OCI-LY7 (cell line): ENCODE data around the gene CLEC16A. TPM values are rescaled to one million over a fixed set of nuclear protein-coding genes. Genes with fewer than 3 reads are reported as not detected.

Source experiments
- BruUV-seq: library from RNA; stranded (reverse); fragments of 400-500 nt; replicated peaks from 2 replicates; lab custom pipeline; 2021; lab: Mats Ljungman, UMichigan
- CTCF ChIA-PET: fragments of 300-600 bp; sonication (Branson Sonifier 250); formaldehyde crosslinking; loops from one replicate; lab custom pipeline; 2022; ENCODE audit warnings: antibody characterized with exemption; ENCODE audit not compliant: unreplicated experiment; lab: Charles Lee
- POLR2A ChIA-PET: fragments of 300-600 bp; sonication (Branson Sonifier 250); formaldehyde crosslinking; loops from one replicate; lab custom pipeline; 2022; ENCODE audit warnings: antibody characterized with exemption; lab: Charles Lee
- DNase-seq: peaks from one replicate; pipeline ENCODE4 v3.0.0-alpha.2; 2015; ENCODE audit warnings: low spot score
- H2AFZ ChIP-seq: fragments of 200-600 bp; sonication (generic), shearing (Covaris generic); 2 replicates; pipeline ENCODE4 v1.6.1; 2014; ENCODE audit warnings: mild to moderate bottlenecking, antibody characterized with exemption, low read length, moderate library complexity
- H3K27ac ChIP-seq: fragments of 200-600 bp; sonication (generic); 2 replicates; pipeline ENCODE4 v1.5.1; 2014; ENCODE audit warnings: mixed run types, low read depth, mild to moderate bottlenecking, moderate library complexity, low read length, inconsistent platforms; ENCODE audit not compliant: poor library complexity, severe bottlenecking
- H3K36me3 ChIP-seq: fragments of 200-600 bp; sonication (generic); 2 replicates; pipeline ENCODE4 v1.6.1; 2014; ENCODE audit warnings: mild to moderate bottlenecking, antibody characterized with exemption, low read length, moderate library complexity, mixed read lengths; ENCODE audit not compliant: insufficient read depth
- H3K4me1 ChIP-seq: fragments of 200-600 bp; sonication (generic); 2 replicates; pipeline ENCODE4 v1.5.1; 2014; ENCODE audit warnings: mild to moderate bottlenecking, low read length; ENCODE audit not compliant: insufficient read depth, poor library complexity, severe bottlenecking
- H3K4me2 ChIP-seq: fragments of 200-600 bp; sonication (generic); 2 replicates; pipeline ENCODE4 v1.6.1; 2014; ENCODE audit warnings: mild to moderate bottlenecking, low read length
- H3K4me3 ChIP-seq: fragments of 200-600 bp; sonication (generic); 2 replicates; pipeline ENCODE4 v1.5.1; 2014; ENCODE audit warnings: mild to moderate bottlenecking, low read depth, low read length; ENCODE audit not compliant: poor library complexity, severe bottlenecking
- H3K79me2 ChIP-seq: fragments of 200-600 bp; sonication (generic); 2 replicates; pipeline ENCODE4 v1.6.1; 2016; ENCODE audit warnings: low read depth, mild to moderate bottlenecking, low read length, moderate library complexity, mixed read lengths; ENCODE audit not compliant: insufficient read depth
- H3K9me2 ChIP-seq: fragments of 200-600 bp; sonication (generic); 2 replicates; pipeline ENCODE4 v1.6.1; 2016; ENCODE audit warnings: mild to moderate bottlenecking, low read length, mixed read lengths; ENCODE audit not compliant: insufficient read depth
- H3K9me3 ChIP-seq: fragments of 200-600 bp; sonication (generic); 2 replicates; pipeline ENCODE4 v1.6.1; 2014; ENCODE audit warnings: mild to moderate bottlenecking, mixed run types, low read length, mixed read lengths
- H4K20me1 ChIP-seq: fragments of 200-600 bp; sonication (generic); 2 replicates; pipeline ENCODE4 v1.6.1; 2014; ENCODE audit warnings: mild to moderate bottlenecking, antibody characterized with exemption, low read length, moderate library complexity, mixed read lengths; ENCODE audit not compliant: insufficient read depth
- CTCF ChIP-seq: fragments of 200-600 bp; sonication (generic); conservative IDR thresholded peaks from 2 replicates; pipeline ENCODE4 v1.5.1; 2014; ENCODE audit warnings: mild to moderate bottlenecking, antibody characterized with exemption, low read length, moderate library complexity, mixed read lengths
- EZH2phosphoT487 ChIP-seq: fragments of 200-600 bp; sonication (generic); IDR thresholded peaks from 2 replicates; pipeline ENCODE4 v1.6.1; 2018; ENCODE audit warnings: low read depth, borderline replicate concordance, mild to moderate bottlenecking, mixed run types, antibody characterized with exemption, low read length, moderate library complexity, mixed read lengths
- intact Hi-C: fragments of 100-400 bp; cut with micrococcal nuclease; formaldehyde crosslinking; loops from one replicate; pipeline ENCODE4 v1.10.0; 2022; ENCODE audit not compliant: unreplicated experiment
- total RNA-seq, 2 experiments: library from RNA; depleted of rRNA in 1 of 2; stranded (reverse); fragments of >200 nt in 1 of 2; shearing (Covaris generic) in 1 of 2; gene quantifications; 2 replicates each; pipeline ENCODE4 v1.2.3, GENCODE V29; 2014 to 2022

The CLEC16A gene
- total RNA-seq, 2 experiments from 2014 or later: 26.2 to 50.9 TPM

- H3K4me3 ChIP-seq: no peak overlapping the region
- H3K9me2 ChIP-seq: no peaks in the 10 kb centered on the region
- H3K36me3 ChIP-seq: peaks cover 77% of the 10 kb centered on the region; the same call in 1 of the 2 replicates
- no peak overlapping the region for H3K4me2 ChIP-seq
- ChIA-PET POLR2A (no interaction called here), CTCF (no interaction called here)
- 0 out of 2 replicates have a peak, but pooled peaks cover 3% of the 10 kb centered on the region for H4K20me1 ChIP-seq
- no peaks in the 10 kb centered on the region for H3K9me3 ChIP-seq
- no peaks in the 10 kb centered on the region for H3K4me1 ChIP-seq
- H3K27ac ChIP-seq: no peak overlapping the region
- intact Hi-C loops: no loop called here
- no peak overlapping the region for H2AFZ ChIP-seq
- no TSS peak for BruUV-seq
- DNase-seq: no peak
- TF ChIP-seq CTCF (no peak), EZH2phosphoT487 (no peak)
- no peaks in the 10 kb centered on the region for H3K79me2 ChIP-seq
Observed at GRCh38 chr16:10990378-10990777, 46.0 kb downstream of the CLEC16A start.

GRCh38 chr16:10992112-10992511 lies 47.7 kb downstream of the CLEC16A start:
- TF ChIP-seq EZH2phosphoT487 (no peak), CTCF (no peak)
- POLR2A ChIA-PET: no interaction called here
- BruUV-seq: no TSS peak

GRCh38 chr16:10992797-10993196 lies 48.4 kb downstream of the CLEC16A start:
- DNase-seq: no peak
- Histone ChIP-seq H4K20me1 (0 out of 2 replicates have a peak, but pooled peaks cover 3% of the 10 kb centered on the region), H3K4me1 (no peaks in the 10 kb centered on the region), H2AFZ (no peak overlapping the region), H3K36me3 (peaks cover 88% of the 10 kb centered on the region), H3K27ac (no peak overlapping the region), H3K9me3 (no peaks in the 10 kb centered on the region), H3K4me3 (no peak overlapping the region), H3K9me2 (no peaks in the 10 kb centered on the region), H3K79me2 (no peaks in the 10 kb centered on the region), H3K4me2 (no peak overlapping the region)
- no TSS peak for BruUV-seq
- TF ChIP-seq EZH2phosphoT487 (no peak), CTCF (no peak)
- CTCF ChIA-PET: interaction anchor here (0.6 kb wide), 1 partner anchor 262 kb away, joined by 3 read pairs; no protein-coding TSS in a partner anchor
- intact Hi-C loops: no loop called here
- POLR2A ChIA-PET: no interaction called here

More at GRCh38 chr16:10992112-10992511, 47.7 kb downstream of the CLEC16A start:
- DNase-seq: no peak
- no peaks in the 10 kb centered on the region for H3K9me3 ChIP-seq
- H3K9me2 ChIP-seq: no peaks in the 10 kb centered on the region
- no peak overlapping the region for H3K27ac ChIP-seq
- CTCF ChIA-PET: interaction anchor here (0.6 kb wide), 1 partner anchor 263 kb away, joined by 3 read pairs; no protein-coding TSS in a partner anchor
- intact Hi-C loops: no loop called here
- H3K4me2 ChIP-seq: no peak overlapping the region
- no peak overlapping the region for H3K4me3 ChIP-seq
- no peaks in the 10 kb centered on the region for H3K4me1 ChIP-seq
- 0 out of 2 replicates have a peak, but pooled peaks cover 3% of the 10 kb centered on the region for H4K20me1 ChIP-seq
- H3K79me2 ChIP-seq: no peaks in the 10 kb centered on the region
- H2AFZ ChIP-seq: no peak overlapping the region
- H3K36me3 ChIP-seq: peaks cover 88% of the 10 kb centered on the region
